Anterior cingulate cortex (tissue), 58 donors: ENCODE measurements around the gene ATXN7.

Experiments
- DNase-seq, 58 donors: peaks; one replicate each; lab custom pipeline; 2025; lab: John Stamatoyannopoulos, UW

Gene ATXN7

GRCh38 chr3:63932509-63933212 lies 69.0 kb downstream of the ATXN7 start:
- DNase-seq: no peak

GRCh38 chr3:63933459-63933858 lies 69.8 kb downstream of the ATXN7 start:
- no peak for DNase-seq

- DNase-seq: peak in 8 of 58 donors; percentile 1 to 35 (median 12)
Observed at GRCh38 chr3:63934041-63934866, 70.6 kb downstream of the ATXN7 start.

- DNase-seq: no peak
Observed at GRCh38 chr3:63936925-63937324, 73.3 kb downstream of the ATXN7 start.

- no peak for DNase-seq
Observed at GRCh38 chr3:63937661-63938651, 74.3 kb downstream of the ATXN7 start.

- DNase-seq: no peak
Observed at GRCh38 chr3:63940389-63940757, 76.7 kb downstream of the ATXN7 start.

- no peak for DNase-seq
Observed at GRCh38 chr3:63942528-63942927, 78.9 kb downstream of the ATXN7 start.

- no peak for DNase-seq
Observed at GRCh38 chr3:63943678-63944077, 80.0 kb downstream of the ATXN7 start.

GRCh38 chr3:63945558-63946096 lies 82.0 kb downstream of the ATXN7 start:
- no peak for DNase-seq

GRCh38 chr3:63946753-63947152 lies 83.1 kb downstream of the ATXN7 start:
- DNase-seq: no peak

GRCh38 chr3:63947594-63947993 lies 83.9 kb downstream of the ATXN7 start:
- no peak for DNase-seq

GRCh38 chr3:63949005-63949404 lies 85.3 kb downstream of the ATXN7 start:
- no peak for DNase-seq

- DNase-seq: no peak
Observed at GRCh38 chr3:63950698-63951097, 87.0 kb downstream of the ATXN7 start.

- DNase-seq: no peak
Observed at GRCh38 chr3:63951492-63952247, 88.0 kb downstream of the ATXN7 start.

GRCh38 chr3:63952248-63952594 lies 88.6 kb downstream of the ATXN7 start:
- no peak for DNase-seq

- DNase-seq: no peak
Observed at GRCh38 chr3:63954182-63954581, 90.5 kb downstream of the ATXN7 start.

- no peak for DNase-seq
Observed at GRCh38 chr3:63955036-63955650, 91.5 kb downstream of the ATXN7 start.

- DNase-seq: no peak
Observed at GRCh38 chr3:63955830-63956545, 92.3 kb downstream of the ATXN7 start.

GRCh38 chr3:63959146-63959545 lies 95.5 kb downstream of the ATXN7 start:
- no peak for DNase-seq
